Cardiac muscle cell (in vitro differentiated cells and primary cell): Measurements from ENCODE around the gene DOCK10. TPM values are rescaled to one million over a fixed set of nuclear protein-coding genes. Genes with fewer than 3 reads are reported as not detected.

Source experiments
- DNase-seq, 2 donors: peaks; one replicate each; pipeline versions ENCODE4 v3.0.0 to v3.0.0-alpha.2; 2010 to 2017; ENCODE audit warnings: low read depth in 1 of 2, low spot score in 1 of 2
- H3K27ac ChIP-seq: fragments of 200-600 bp; sonication (generic); 2 replicates; pipeline ENCODE4 v1.5.1; 2016
- H3K27me3 ChIP-seq: fragments of 200-600 bp; sonication (generic); 2 replicates; pipeline ENCODE4 v1.6.0; 2016; ENCODE audit warnings: control low read depth
- H3K36me3 ChIP-seq: fragments of 200-600 bp; sonication (generic); 2 replicates; pipeline ENCODE4 v1.5.1; 2016; ENCODE audit warnings: control low read depth
- H3K4me1 ChIP-seq: fragments of 200-600 bp; sonication (generic); 2 replicates; pipeline ENCODE4 v1.8.1; 2017; ENCODE audit warnings: low read depth, mild to moderate bottlenecking, mixed run types
- H3K4me3 ChIP-seq: fragments of 200-600 bp; sonication (generic); 2 replicates; pipeline ENCODE4 v1.5.1; 2016; ENCODE audit warnings: mild to moderate bottlenecking
- H3K9me3 ChIP-seq: fragments of 200-600 bp; sonication (generic); 2 replicates; pipeline ENCODE4 v1.5.1; 2017; ENCODE audit warnings: low read depth, mild to moderate bottlenecking, control low read depth
- polyA plus RNA-seq: library from polyadenylated mRNA; unstranded; fragments of >200 nt; fragmentation: Nextera tagmentation; extraction: Ambion mirVana; gene quantifications from 2 replicates; pipeline ENCODE4 v1.2.1, GENCODE V29; 2016
- total RNA-seq: library from RNA; depleted of rRNA; stranded (reverse); fragments of >200 nt; gene quantifications from 2 replicates; pipeline ENCODE4 v1.2.3, GENCODE V29; 2016
- TF ChIP-seq, protein P1 (sequence below): IDR thresholded peaks from 2 replicates; pipeline ENCODE4 v1.5.1; 2012; ENCODE audit warnings: low read depth, mild to moderate bottlenecking, low read length

Gene DOCK10
- total and polyA plus RNA-seq, 2 experiments from 2014 or later, result not detected

- no peak for DNase-seq
- TF ChIP-seq, protein P1, sequence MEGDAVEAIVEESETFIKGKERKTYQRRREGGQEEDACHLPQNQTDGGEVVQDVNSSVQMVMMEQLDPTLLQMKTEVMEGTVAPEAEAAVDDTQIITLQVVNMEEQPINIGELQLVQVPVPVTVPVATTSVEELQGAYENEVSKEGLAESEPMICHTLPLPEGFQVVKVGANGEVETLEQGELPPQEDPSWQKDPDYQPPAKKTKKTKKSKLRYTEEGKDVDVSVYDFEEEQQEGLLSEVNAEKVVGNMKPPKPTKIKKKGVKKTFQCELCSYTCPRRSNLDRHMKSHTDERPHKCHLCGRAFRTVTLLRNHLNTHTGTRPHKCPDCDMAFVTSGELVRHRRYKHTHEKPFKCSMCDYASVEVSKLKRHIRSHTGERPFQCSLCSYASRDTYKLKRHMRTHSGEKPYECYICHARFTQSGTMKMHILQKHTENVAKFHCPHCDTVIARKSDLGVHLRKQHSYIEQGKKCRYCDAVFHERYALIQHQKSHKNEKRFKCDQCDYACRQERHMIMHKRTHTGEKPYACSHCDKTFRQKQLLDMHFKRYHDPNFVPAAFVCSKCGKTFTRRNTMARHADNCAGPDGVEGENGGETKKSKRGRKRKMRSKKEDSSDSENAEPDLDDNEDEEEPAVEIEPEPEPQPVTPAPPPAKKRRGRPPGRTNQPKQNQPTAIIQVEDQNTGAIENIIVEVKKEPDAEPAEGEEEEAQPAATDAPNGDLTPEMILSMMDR, result no peak
Observed at GRCh38 chr2:224890372-224890771, 151.9 kb downstream of the DOCK10 start.

DNA sequence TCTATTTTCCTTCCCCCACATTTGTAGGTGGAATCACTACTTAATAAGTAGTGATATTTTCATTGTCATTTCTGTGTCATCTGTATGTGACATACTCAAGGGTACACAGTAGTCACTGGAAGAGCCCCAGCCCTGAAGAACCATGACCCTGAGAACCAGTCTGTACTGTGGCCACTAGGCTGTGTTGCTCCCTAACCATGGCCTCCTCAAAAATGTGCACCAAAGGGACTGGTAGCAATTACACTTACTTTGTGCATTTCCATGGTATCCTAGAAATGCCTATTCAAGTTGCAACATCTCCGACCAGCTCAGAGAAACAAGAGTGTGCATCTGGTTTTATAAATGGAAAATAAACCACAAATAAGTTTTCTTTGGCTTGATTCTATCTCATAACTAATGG lies 155.1 kb downstream of the DOCK10 start:
- Histone ChIP-seq H3K36me3 (no peaks in the 10 kb centered on the region), H3K27me3 (no peaks in the 10 kb centered on the region), H3K9me3 (no peaks in the 10 kb centered on the region), H3K27ac (no peak overlapping the region), H3K4me3 (no peak overlapping the region), H3K4me1 (no peaks in the 10 kb centered on the region)
- peak in 1 of 2 donors; percentile 37 for DNase-seq
- TF ChIP-seq, protein P1, result no peak

More at GRCh38 chr2:224890372-224890771, 151.9 kb downstream of the DOCK10 start:
- no peaks in the 10 kb centered on the region for H3K36me3 ChIP-seq
- no peak overlapping the region for H3K27ac ChIP-seq
- H3K9me3 ChIP-seq, result no peaks in the 10 kb centered on the region
- no peak overlapping the region for H3K4me3 ChIP-seq
- no peaks in the 10 kb centered on the region for H3K4me1 ChIP-seq
- no peaks in the 10 kb centered on the region for H3K27me3 ChIP-seq

DNA sequence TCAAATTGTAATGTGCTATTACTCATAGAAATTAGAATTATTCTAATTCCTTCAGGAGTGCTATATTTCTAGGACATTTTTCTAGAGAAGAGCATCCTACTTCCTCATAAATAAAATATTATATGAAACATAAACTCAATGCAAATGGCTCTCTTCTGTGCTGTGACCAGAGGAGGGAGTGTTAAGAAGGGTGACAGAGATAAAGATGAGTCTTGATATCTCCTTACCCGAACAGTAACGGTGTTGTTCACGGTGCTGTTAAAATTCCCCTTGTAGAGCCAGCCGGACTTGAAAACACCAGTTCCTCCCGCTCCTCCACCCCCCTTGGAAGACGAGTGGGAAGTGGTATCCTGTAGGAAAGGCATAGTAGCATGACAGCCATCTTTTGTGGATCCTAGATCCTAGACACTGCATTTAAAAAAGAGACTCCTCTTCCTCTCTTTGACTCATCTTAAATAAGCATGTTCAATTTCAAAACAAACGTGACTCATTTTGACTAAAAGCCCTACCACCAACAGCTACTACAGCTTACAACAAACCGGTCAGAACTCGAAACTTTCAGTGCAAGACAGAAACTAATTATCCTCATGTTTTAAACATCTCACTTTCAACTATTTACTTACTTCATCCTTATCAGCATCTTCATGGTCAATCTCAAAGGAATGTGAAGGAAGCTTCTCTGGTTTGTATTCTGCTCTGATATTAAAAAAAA lies 156.3 kb downstream of the DOCK10 start:
- TF ChIP-seq, protein P1, result no peak
- Histone ChIP-seq H3K27me3 (no peaks in the 10 kb centered on the region), H3K4me3 (no peak overlapping the region), H3K36me3 (no peaks in the 10 kb centered on the region), H3K9me3 (no peaks in the 10 kb centered on the region), H3K4me1 (no peaks in the 10 kb centered on the region), H3K27ac (no peak overlapping the region)
- DNase-seq, result peak in 1 of 2 donors; percentile 66

- no peak overlapping the region for H3K4me3 ChIP-seq
- TF ChIP-seq, protein P1, result no peak
- no peak overlapping the region for H3K27ac ChIP-seq
- H3K9me3 ChIP-seq, result no peaks in the 10 kb centered on the region
- DNase-seq, result no peak
- no peaks in the 10 kb centered on the region for H3K4me1 ChIP-seq
- no peaks in the 10 kb centered on the region for H3K36me3 ChIP-seq
- no peaks in the 10 kb centered on the region for H3K27me3 ChIP-seq
Observed at GRCh38 chr2:224885291-224885690, 157.0 kb downstream of the DOCK10 start.

DNA sequence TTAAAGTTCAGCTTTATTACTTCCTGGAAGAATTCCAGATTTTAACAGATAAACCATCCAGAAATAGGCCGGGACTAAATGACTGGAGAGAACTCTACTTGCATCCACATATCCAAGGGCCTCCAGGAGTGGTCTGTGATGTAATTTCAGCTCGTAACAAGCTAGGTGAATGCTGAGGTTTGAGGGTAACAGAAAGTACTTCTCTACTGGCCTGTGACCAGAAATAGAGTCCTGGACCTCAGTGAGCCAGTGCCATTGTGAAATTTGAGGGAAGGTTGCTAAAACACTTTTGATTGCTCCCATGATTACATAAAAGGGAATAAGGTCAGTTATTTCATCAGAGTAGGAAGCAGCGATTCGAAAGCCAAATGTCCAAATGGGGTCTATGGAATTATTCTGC lies 158.1 kb downstream of the DOCK10 start:
- Histone ChIP-seq H3K4me3 (no peak overlapping the region), H3K36me3 (no peaks in the 10 kb centered on the region), H3K9me3 (no peaks in the 10 kb centered on the region), H3K27me3 (no peaks in the 10 kb centered on the region), H3K4me1 (no peaks in the 10 kb centered on the region), H3K27ac (no peak overlapping the region)
- TF ChIP-seq, protein P1, result no peak
- peak in 1 of 2 donors; percentile 70 for DNase-seq
